NB4 (cell line): ENCODE results near the gene PTS.

ENCODE experiments used
- DNase-seq: peaks from one replicate; pipeline ENCODE4 v3.0.0; 2010; ENCODE audit warnings: low read depth
- H3K4me3 ChIP-seq: one replicate; pipeline ENCODE4 v1.5.1; 2011; ENCODE audit warnings: mild to moderate bottlenecking, low read depth, low read length, moderate library complexity
- MAX ChIP-seq: IDR thresholded peaks from 2 replicates; pipeline ENCODE4 v1.6.1; 2011; ENCODE audit warnings: low read depth, low read length
- MYC ChIP-seq: IDR thresholded peaks from 2 replicates; pipeline ENCODE4 v1.6.1; 2011; ENCODE audit warnings: low read depth, low read length
- POLR2A ChIP-seq: IDR thresholded peaks from 2 replicates; pipeline ENCODE4 v1.6.1; 2011; ENCODE audit warnings: mild to moderate bottlenecking; ENCODE audit not compliant: insufficient read length; ENCODE audit errors: extremely low read depth
- TF ChIP-seq, protein P1 (sequence below): IDR thresholded peaks from one replicate; pipeline ENCODE4 v1.5.1; 2012; ENCODE audit warnings: low read depth, low read length

Gene PTS

GRCh38 chr11:112226062-112226830 is at the start of gene PTS:
Gene PTS, plus strand, starts transcription at chr11:112226428. Its CDS starts 16 bp downstream, at chr11:112226444.
- peak within 1 kb of the TSS; percentile 92 for H3K4me3 ChIP-seq
- DNase-seq: peak; percentile 91
- TF ChIP-seq, protein P1, sequence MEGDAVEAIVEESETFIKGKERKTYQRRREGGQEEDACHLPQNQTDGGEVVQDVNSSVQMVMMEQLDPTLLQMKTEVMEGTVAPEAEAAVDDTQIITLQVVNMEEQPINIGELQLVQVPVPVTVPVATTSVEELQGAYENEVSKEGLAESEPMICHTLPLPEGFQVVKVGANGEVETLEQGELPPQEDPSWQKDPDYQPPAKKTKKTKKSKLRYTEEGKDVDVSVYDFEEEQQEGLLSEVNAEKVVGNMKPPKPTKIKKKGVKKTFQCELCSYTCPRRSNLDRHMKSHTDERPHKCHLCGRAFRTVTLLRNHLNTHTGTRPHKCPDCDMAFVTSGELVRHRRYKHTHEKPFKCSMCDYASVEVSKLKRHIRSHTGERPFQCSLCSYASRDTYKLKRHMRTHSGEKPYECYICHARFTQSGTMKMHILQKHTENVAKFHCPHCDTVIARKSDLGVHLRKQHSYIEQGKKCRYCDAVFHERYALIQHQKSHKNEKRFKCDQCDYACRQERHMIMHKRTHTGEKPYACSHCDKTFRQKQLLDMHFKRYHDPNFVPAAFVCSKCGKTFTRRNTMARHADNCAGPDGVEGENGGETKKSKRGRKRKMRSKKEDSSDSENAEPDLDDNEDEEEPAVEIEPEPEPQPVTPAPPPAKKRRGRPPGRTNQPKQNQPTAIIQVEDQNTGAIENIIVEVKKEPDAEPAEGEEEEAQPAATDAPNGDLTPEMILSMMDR: no peak
- peak; percentile 27 for TF ChIP-seq MAX
- TF ChIP-seq MYC: peak; percentile 51
- TF ChIP-seq POLR2A: peak; percentile 94

- DNase-seq: no peak
- TF ChIP-seq POLR2A (no peak), MAX (no peak)
- no peak overlapping the region for H3K4me3 ChIP-seq
These were observed 48.6 kb upstream of the PTS start for GRCh38 chr11:112177589-112177988.

GRCh38 chr11:112178428-112178827 is 47.8 kb upstream of the PTS start:
- no peak for TF ChIP-seq POLR2A
- TF ChIP-seq, protein P1: no peak
- no peak for TF ChIP-seq MYC
- TF ChIP-seq MAX: no peak
- no peak overlapping the region for H3K4me3 ChIP-seq
- no peak for DNase-seq

- TF ChIP-seq MYC (no peak), POLR2A (no peak), MAX (no peak)
- TF ChIP-seq, protein P1: no peak
- no peak overlapping the region for H3K4me3 ChIP-seq
- DNase-seq: no peak
These were observed 47.3 kb upstream of the PTS start for GRCh38 chr11:112178936-112179335.

DNA sequence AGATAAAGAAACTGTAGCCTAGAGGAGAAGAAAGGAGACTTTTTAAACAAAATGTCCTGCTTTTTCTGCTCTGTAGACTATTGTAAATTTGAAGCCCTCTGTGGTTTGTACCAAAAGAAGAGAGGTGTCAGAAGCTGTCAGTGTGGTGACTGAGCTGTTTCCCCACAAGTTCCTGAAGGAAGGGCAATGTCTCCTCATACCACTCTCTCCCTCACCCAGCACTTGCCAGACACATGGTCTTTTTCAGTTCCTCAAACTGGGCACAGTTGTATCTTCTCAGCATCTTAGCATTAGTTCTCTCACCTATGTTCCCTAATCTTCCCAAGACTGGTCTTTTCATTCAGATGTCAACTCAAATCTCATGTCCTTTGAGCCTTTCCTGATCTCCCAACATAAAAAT is 46.6 kb upstream of the PTS start:
- DNase-seq: peak; percentile 66
- TF ChIP-seq, protein P1: no peak
- TF ChIP-seq MYC (peak; percentile 19; the same call in 1 of the 2 replicates), MAX (peak; percentile 54; the same call in 1 of the 2 replicates), POLR2A (no peak)
- no peak overlapping the region for H3K4me3 ChIP-seq

DNA sequence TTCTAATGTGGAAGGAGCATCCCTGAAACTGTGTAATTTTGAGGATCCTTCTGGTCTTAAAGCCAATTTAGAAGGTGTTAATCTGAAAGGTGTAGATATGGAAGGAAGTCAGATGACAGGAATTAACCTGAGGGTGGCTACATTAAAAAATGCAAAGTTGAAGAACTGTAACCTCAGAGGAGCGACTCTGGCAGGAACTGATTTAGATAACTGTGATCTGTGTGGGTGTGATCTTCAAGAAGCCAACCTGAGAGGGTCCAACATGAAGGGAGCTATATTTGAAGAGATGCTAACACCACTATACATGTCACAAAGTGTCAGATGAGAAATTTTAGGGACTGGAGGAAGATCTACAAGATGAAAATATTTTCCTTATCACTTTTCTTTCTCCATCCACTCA is 43.4 kb upstream of the PTS start:
- no peak overlapping the region for H3K4me3 ChIP-seq
- no peak for DNase-seq
- TF ChIP-seq POLR2A (no peak), MAX (no peak), MYC (no peak)
- TF ChIP-seq, protein P1: no peak
